ENCODE data around the gene ZBTB7C. TPM values are rescaled to one million over a fixed set of nuclear protein-coding genes. Genes with fewer than 3 reads are reported as not detected.
A peak's percentile ranks its signal among the peaks of the same experiment; 100 is the strongest.

The ZBTB7C gene
- total RNA-seq, 1 donor, result 0.09 TPM

- TF ChIP-seq CTCF (IDR thresholded peaks at IDR 0.05; ENCODE audit: insufficient read depth, low read length), result no peak
- no peak for DNase-seq (ENCODE audit: low read depth)
- H3K4me3 ChIP-seq (ENCODE audit: low read depth, low read length), result no peak overlapping the region
Measured at GRCh38 chr18:48022021-48022420, 387.2 kb downstream of the ZBTB7C start.

- no peak overlapping the region for H3K4me3 ChIP-seq (ENCODE audit: low read depth, low read length)
- TF ChIP-seq CTCF (IDR thresholded peaks at IDR 0.05; ENCODE audit: insufficient read depth, low read length), result no peak
- DNase-seq (ENCODE audit: low read depth), result no peak
Measured at GRCh38 chr18:48021273-48021914, 387.8 kb downstream of the ZBTB7C start.

- DNase-seq (ENCODE audit: low read depth), result no peak
- TF ChIP-seq CTCF (IDR thresholded peaks at IDR 0.05; ENCODE audit: insufficient read depth, low read length), result no peak
Measured at GRCh38 chr18:48020337-48021250, 388.6 kb downstream of the ZBTB7C start.

GRCh38 chr18:48019557-48020325, 389.4 kb downstream of the ZBTB7C start:
- no peak for DNase-seq (ENCODE audit: low read depth)
- TF ChIP-seq CTCF (IDR thresholded peaks at IDR 0.05; ENCODE audit: insufficient read depth, low read length), result no peak
- no peak overlapping the region for H3K4me3 ChIP-seq (ENCODE audit: low read depth, low read length)

More at GRCh38 chr18:48020337-48021250, 388.6 kb downstream of the ZBTB7C start:
- H3K4me3 ChIP-seq (ENCODE audit: low read depth, low read length), result no peak overlapping the region

GRCh38 chr18:48018851-48019250, 390.3 kb downstream of the ZBTB7C start:
- no peak for DNase-seq (ENCODE audit: low read depth)
- no peak overlapping the region for H3K4me3 ChIP-seq (ENCODE audit: low read depth, low read length)
- TF ChIP-seq CTCF (IDR thresholded peaks at IDR 0.05; ENCODE audit: insufficient read depth, low read length), result no peak

- no peak for TF ChIP-seq CTCF (IDR thresholded peaks at IDR 0.05; ENCODE audit: insufficient read depth, low read length)
- DNase-seq (ENCODE audit: low read depth), result peak; percentile 67
Measured at GRCh38 chr18:48017635-48018034, 391.5 kb downstream of the ZBTB7C start.

More at GRCh38 chr18:48017635-48018034, 391.5 kb downstream of the ZBTB7C start:
- no peak overlapping the region for H3K4me3 ChIP-seq (ENCODE audit: low read depth, low read length)
